Measurements from ENCODE around the gene CYP4F2.
"Not testable (repeated sequence)": the region's sequence is repeated elsewhere in the genome, so short reads cannot be mapped to it uniquely, and the experiment has no call there.

Gene CYP4F2

GRCh38 chr19:15897738-15898276 lies at the start of gene CYP4F2:
Gene CYP4F2, minus strand, starts transcription at chr19:15898074. Its CDS starts 463 bp downstream, at chr19:15897611.
- no peak for DNase-seq (ENCODE audit: low read depth in 1 of 2, low spot score in 1 of 2)

- DNase-seq (ENCODE audit: low read depth in 1 of 2, low spot score in 1 of 2), result no peak
Observed at GRCh38 chr19:15945301-15945700, 47.4 kb upstream of the CYP4F2 start.

GRCh38 chr19:15944401-15944800 lies 46.5 kb upstream of the CYP4F2 start:
- no peak for DNase-seq (ENCODE audit: low read depth in 1 of 2, low spot score in 1 of 2)

GRCh38 chr19:15937771-15938170 lies 39.9 kb upstream of the CYP4F2 start:
- DNase-seq (ENCODE audit: low read depth in 1 of 2, low spot score in 1 of 2), result no peak

- no peak for DNase-seq (ENCODE audit: low read depth in 1 of 2, low spot score in 1 of 2)
Observed at GRCh38 chr19:15936950-15937349, 39.1 kb upstream of the CYP4F2 start.

- no peak for DNase-seq (ENCODE audit: low read depth in 1 of 2, low spot score in 1 of 2)
Observed at GRCh38 chr19:15936173-15936572, 38.3 kb upstream of the CYP4F2 start.

GRCh38 chr19:15935167-15935702 lies 37.4 kb upstream of the CYP4F2 start:
- no peak for DNase-seq (ENCODE audit: low read depth in 1 of 2, low spot score in 1 of 2)

GRCh38 chr19:15934332-15935078 lies 36.6 kb upstream of the CYP4F2 start, which contains the start of gene CYP4F11:
Gene CYP4F11, minus strand, starts transcription at chr19:15934529. Its CDS starts 121 bp downstream, at chr19:15934408.
- no peak for DNase-seq (ENCODE audit: low read depth in 1 of 2, low spot score in 1 of 2)

- not testable (repeated sequence) for DNase-seq (ENCODE audit: low read depth in 1 of 2, low spot score in 1 of 2)
Observed at GRCh38 chr19:15933761-15934331, 36.0 kb upstream of the CYP4F2 start.

- no peak for DNase-seq (ENCODE audit: low read depth in 1 of 2, low spot score in 1 of 2)
Observed at GRCh38 chr19:15928321-15928720, 30.4 kb upstream of the CYP4F2 start.

- no peak for DNase-seq (ENCODE audit: low read depth in 1 of 2, low spot score in 1 of 2)
Observed at GRCh38 chr19:15926484-15926883, 28.6 kb upstream of the CYP4F2 start.

GRCh38 chr19:15923702-15924101 lies 25.8 kb upstream of the CYP4F2 start:
- DNase-seq (ENCODE audit: low read depth in 1 of 2, low spot score in 1 of 2), result no peak

- DNase-seq (ENCODE audit: low read depth in 1 of 2, low spot score in 1 of 2), result no peak
Observed at GRCh38 chr19:15922021-15922420, 24.1 kb upstream of the CYP4F2 start.

- no peak for DNase-seq (ENCODE audit: low read depth in 1 of 2, low spot score in 1 of 2)
Observed at GRCh38 chr19:15919243-15919642, 21.4 kb upstream of the CYP4F2 start.

- no peak for DNase-seq (ENCODE audit: low read depth in 1 of 2, low spot score in 1 of 2)
Observed at GRCh38 chr19:15915109-15915508, 17.2 kb upstream of the CYP4F2 start.

- no peak for DNase-seq (ENCODE audit: low read depth in 1 of 2, low spot score in 1 of 2)
Observed at GRCh38 chr19:15913830-15914229, 16.0 kb upstream of the CYP4F2 start.

- no peak for DNase-seq (ENCODE audit: low read depth in 1 of 2, low spot score in 1 of 2)
Observed at GRCh38 chr19:15913384-15913783, 15.5 kb upstream of the CYP4F2 start.

GRCh38 chr19:15911599-15912235 lies 13.8 kb upstream of the CYP4F2 start:
- no peak for DNase-seq (ENCODE audit: low read depth in 1 of 2, low spot score in 1 of 2)

GRCh38 chr19:15905026-15905425 lies 7.2 kb upstream of the CYP4F2 start:
- DNase-seq (ENCODE audit: low read depth in 1 of 2, low spot score in 1 of 2), result no peak

- not testable (repeated sequence) for DNase-seq (ENCODE audit: low read depth in 1 of 2, low spot score in 1 of 2)
Observed at GRCh38 chr19:15902898-15903297, 5.0 kb upstream of the CYP4F2 start.

- DNase-seq (ENCODE audit: low read depth in 1 of 2, low spot score in 1 of 2), result no peak
Observed at GRCh38 chr19:15902254-15902653, 4.4 kb upstream of the CYP4F2 start.

GRCh38 chr19:15900504-15900903 lies 2.6 kb upstream of the CYP4F2 start:
- DNase-seq (ENCODE audit: low read depth in 1 of 2, low spot score in 1 of 2), result no peak

Measured in activated CD4-positive, alpha-beta T cell treated with anti-CD3 and anti-CD28 coated beads, Interleukin-2, amount 50 U/mL, for 24 hours (primary cell).